Stimulated activated CD8-positive, alpha-beta memory T cell treated with anti-CD3 and anti-CD28 coated beads, Interleukin-2, amount 100 ng/mL, for 48 hours (primary cell): ENCODE data around the gene DACT1.
"Not testable (repeated sequence)": the region's sequence is repeated elsewhere in the genome, so short reads cannot be mapped to it uniquely, and the experiment has no call there.

Experiments used
- DNase-seq, 2 donors: peaks; one replicate each; pipeline ENCODE4 v3.0.0-alpha.2; 2020; ENCODE audit warnings: low read depth in 2 of 2

DACT1 gene

DNA sequence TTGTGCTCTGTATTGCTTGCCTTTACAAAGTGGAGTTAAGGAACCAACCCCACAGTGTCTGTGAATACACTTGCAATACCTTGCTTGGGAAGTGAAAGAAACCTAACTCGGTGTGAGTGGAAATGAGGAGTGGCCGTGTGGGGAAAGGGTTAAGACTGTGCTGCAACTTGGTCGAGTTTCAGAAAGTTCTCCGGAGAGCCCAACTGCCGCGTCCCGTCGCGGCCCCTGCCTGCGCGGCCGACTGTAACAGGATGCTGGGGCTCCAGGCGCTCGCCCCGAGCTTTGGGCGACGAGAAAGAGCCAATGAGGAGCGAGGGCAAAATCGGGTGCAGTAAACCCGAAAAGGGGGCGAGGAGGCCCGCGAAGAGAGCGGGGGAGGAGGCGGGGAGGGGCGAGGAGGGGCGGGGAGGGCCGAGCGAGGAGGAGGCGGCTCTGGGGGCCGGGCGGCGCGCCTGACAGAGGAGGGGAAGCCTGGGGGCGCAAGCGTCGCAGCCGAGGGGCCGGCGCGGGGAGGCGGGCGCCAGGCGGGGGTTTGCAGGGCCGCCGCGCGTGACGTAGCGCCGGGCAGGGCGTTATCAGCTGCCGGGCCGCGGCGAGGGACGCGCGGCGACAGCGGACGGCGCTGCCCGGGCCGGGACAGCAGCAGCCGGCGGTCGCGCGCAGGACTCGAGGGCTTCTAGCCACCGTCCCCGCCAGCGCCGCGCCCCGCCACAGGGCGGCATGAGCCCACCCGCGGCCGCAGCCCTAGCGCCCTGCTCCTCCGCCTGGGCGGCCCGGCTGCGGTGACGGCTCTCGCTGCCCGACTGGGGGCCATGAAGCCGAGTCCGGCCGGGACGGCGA lies at the start of gene DACT1:
TSS of gene DACT1 (plus strand) at position 572 of the 840 bp plus-strand sequence. CDS start at position 813, 241 bp downstream.
- peak; percentile 18 to 35 for DNase-seq

DNA sequence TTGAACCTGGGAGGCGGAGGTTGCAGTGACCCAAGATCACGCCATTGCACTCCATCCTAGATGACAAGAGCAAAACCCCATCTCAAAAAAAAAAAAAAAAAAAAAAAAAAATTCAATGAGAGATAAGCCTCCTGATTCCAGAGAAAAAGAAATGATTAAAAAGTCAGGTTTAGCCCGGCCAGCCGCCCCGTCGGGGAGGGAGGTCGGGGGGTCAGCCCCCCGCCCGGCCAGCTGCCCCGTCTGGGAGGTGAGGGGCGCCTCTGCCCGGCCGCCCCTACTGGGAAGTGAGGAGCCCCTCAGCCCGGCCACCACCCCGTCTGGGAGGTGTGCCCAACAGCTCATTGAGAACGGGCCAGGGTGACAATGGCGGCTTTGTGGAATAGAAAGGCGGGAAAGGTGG lies 49.4 kb upstream of the DACT1 start:
- DNase-seq: not testable (repeated sequence)

GRCh38 chr14:58593977-58594376 lies 43.8 kb upstream of the DACT1 start:
- DNase-seq: no peak

DNA sequence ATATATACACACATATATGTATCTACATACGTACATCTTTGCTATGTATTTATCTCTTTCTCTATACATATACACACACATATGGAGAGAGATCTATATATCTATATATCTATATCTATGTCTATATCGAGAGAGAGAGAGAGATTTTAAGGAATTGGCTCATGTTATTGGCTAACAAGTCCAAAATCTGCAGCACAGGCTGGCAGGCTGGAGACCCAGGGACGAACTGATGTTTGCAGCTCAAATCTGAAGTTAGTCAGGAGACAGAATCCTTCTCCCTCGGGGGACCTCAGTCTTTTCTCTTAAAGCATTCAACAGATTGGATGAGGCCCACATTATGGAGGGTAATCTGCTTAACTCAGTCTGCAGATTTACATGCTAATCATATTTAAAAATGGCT lies 40.7 kb upstream of the DACT1 start:
- DNase-seq: no peak

DNA sequence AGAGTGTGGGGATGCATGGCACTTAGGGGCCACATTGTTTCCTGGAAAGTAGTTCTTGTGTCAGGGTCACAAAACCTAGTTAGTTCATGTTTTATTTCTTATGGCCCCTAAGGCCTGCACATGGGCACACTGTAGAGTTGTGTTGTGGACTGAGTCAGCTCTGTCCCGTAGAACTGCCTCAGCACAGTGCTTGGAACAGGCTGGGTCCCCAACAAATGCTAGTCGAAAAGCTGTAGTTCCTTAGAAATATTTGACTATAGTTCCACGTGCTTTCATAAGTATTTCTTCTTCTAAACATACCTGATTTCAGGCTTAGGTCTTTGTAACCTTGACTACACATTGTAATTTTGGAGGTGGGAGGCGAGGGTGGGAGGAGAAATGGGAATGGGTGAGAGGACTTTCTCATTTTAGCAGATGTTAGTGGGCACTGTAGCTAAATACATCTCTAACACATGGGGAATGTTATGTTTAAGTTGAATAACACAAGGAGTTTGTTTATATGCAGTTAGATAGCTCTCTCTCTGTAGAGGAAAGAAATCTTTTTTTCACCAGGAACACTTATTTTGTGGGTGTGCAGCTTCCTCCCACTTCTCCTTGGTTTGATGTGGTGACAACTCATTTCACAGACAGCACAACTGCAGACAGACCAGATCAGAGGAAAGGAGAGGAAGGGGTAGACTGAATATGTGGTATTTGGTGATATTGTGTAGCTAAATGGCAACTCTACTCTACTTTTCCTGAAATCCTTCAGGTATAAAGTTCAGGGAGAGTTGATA lies 39.5 kb upstream of the DACT1 start:
- DNase-seq: no peak

DNA sequence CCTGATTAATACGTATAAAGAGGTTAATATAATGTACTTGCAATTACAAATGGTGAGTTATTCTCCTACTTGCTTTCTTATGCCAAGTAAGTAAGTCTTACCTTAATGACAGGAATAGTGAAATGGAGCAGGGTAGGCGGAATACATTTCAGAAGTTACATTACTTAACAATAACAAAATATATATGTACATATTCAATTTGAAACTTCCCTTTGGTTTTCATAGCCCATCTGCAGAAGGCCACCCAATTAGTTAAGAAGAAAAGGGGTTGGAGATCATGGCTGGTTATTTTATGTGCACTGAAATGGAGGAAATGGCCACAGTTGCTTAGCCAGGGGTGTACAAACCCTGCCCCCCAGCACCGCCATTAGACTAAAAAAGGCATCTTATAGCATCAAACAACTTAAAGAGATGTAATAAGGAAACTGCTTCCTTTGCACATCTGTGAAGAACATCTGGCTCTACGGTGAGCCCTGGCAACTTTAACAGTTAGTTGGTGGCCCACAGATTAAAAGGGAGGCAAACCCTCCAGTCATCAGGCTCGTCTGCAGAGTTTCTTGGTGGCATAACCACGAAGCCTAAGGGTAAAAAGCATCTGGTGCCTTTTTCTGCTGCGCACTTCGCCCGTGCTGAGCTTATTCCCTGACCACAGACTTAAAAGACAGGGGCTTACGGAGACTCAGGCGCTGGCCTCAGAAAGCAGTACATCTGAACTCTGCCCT lies 38.8 kb upstream of the DACT1 start:
- no peak for DNase-seq

GRCh38 chr14:58599707-58600106 lies 38.1 kb upstream of the DACT1 start:
- DNase-seq: no peak

GRCh38 chr14:58605465-58605864 lies 32.3 kb upstream of the DACT1 start:
- no peak for DNase-seq

GRCh38 chr14:58607131-58607951 lies 30.4 kb upstream of the DACT1 start:
- DNase-seq: no peak

DNA sequence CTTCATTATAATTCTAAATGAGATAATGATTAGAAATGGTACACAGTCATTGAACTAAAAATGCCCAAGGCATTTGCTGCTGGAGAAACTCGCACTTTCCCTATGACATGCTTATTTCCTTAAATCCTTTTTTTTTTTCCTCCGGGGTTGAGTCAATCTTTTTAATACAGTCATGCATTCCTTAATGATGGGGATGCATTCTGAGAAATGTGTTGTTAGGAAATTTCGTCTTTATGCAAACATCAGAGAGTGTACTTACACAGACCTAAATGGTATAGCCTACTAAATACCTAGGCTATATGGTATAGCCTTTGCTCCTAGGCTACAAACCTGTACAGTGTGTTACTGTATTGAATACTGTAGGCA lies 29.8 kb upstream of the DACT1 start:
- DNase-seq: no peak

DNA sequence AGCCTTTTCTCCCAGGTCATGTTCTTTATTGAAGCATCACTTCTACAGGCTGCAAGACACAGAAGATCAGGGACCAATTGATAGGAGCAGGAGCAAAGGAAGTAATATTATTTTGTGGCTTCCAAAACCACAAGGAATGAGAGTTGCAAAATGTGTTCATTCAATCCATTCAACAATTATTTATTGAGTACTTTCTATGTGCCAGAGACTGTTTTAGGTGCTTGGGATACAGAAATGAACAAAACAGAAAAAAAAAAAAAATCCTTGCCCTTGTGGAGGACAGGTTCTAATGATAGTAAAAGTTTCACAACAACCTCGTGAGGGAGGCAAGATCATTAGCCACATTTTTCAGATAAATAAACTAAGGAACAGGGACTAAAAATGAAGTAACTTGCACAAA lies 20.1 kb upstream of the DACT1 start:
- DNase-seq: no peak

- DNase-seq: no peak
These were observed 17.8 kb upstream of the DACT1 start for GRCh38 chr14:58620011-58620410.

DNA sequence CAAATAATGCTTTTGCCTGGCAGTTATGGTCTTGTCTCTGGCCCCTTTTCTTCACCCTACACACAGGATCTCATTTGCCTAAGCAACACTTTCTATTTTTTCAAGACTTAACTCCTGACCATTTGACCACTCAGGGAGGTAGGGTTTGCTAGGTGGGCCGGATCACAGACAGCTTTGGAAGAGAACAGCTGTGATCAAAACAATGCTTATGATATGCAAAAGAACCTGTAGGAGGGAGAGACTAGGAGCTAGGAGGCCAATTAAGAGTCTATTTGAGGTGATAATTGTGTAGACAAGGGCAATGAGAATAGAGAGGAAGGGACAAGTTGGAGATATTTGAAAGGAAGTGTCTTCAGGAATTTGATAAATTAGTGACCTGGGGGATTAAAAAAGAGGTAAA lies 12.3 kb upstream of the DACT1 start:
- DNase-seq: no peak

DNA sequence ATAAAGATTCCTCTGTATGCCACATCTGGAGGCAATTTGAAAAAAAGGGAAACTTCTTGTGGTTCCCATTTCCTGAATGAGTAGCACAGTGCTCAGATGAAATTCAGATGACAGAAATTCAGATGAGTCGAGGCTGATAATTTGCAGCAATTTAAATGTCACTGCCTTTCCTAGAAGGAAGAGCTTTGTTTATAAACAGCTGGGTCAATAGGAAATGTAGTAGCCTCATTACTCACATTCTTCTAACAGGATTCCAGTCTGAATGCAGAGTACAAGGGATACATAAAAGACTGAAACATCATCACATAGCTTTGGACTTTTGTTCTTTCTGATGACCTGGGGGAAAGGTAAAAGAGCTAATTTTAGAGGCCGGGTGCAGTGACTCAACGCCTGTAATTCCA lies 11.3 kb upstream of the DACT1 start:
- DNase-seq: no peak

DNA sequence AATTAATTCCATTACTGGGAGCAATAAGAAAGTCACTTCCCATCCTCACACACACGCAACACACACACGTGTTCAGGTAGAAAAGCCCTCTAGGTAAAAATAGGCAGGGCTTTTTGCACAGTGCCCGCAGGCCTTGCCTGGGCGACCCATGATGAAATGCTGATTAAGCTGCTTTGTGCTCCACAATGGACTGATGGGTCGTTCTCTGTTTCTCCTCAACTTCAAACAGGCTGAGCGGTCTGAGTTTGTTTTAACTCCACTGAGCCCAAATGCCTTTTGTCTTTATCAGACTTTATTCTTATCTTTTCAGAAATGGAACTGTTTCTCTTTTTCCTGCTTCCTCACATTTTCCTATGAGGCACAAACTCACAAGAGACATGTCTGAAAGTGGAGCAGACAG lies 9.4 kb upstream of the DACT1 start:
- no peak for DNase-seq

DNA sequence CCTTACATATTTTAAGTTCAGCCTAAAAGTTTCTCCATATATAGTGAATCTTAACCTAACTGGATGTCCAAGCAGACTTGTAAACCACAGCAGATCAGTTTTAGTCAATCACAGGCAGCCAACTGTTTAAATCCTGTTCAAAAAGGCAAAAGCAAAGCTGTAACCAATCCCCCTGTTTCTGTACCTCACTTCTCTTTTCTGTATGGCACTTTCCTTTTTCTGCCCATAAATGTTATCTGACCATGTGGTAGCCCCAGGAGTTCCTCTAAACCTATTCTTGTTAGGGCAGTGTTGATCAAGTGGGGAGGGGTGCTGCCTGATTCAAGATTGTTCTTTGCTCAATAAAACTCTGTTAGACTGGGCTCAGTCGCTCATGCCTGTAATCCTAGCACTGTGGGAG lies 8.5 kb upstream of the DACT1 start:
- DNase-seq: no peak

DNA sequence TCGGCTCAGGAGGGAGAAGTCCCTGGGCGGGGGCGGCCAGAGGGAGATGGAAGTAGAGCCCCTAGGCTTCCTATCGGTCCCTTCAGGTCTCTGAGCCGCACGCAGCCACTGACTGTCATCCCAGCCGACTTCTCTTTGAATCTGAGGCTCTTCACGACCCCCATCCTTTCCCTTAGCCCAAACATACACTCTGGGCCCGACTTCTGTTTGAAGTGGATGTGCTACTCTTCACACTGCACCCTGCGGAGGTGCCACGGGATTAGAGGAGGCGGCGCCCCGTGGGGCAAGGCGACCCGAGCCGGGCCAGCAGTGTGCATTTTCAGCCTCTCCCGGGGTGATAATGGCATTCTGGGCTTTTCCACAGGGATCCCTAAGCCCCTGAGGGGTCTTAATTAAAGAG lies 6.0 kb upstream of the DACT1 start:
- DNase-seq: no peak

GRCh38 chr14:58633831-58634230 lies 3.9 kb upstream of the DACT1 start:
- DNase-seq: no peak

- no peak for DNase-seq
These were observed 3.2 kb upstream of the DACT1 start for GRCh38 chr14:58634406-58635090.

DNA sequence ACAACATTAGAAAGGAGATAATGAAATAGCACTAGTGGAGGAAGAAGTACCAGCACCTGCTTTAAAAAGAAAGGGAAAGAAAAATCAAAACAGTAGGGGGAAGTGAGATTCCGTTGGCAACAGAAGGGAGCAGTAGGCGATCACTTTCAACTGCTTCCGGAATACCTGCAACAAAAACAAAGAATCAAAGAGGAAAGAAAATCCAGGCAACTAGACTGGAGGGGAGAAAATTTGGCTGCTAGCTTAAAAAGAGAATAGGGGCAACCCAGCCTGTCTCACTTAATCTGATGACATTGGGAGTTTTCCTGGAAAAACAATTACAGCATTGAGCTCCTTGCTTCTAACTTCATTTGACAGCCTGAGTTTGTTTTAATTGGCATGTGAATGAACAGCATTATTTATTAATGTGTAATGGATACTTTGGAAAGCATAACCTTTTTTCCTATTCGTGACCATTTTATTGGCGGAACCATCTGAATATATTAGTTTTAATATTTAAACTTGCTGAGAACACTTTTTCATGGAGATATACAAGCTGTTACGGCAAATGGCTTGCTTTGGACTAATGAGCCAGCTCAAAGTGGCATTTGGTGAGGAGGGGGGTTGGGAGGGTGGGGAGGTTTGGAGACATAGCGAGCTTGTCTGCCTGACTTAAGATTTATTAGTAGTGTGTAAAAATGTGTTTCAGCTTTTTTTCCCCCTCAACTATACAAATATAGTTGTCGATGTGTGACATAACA lies 2.5 kb upstream of the DACT1 start:
- DNase-seq: no peak
